GM12878 (cell line): ENCODE results near the gene UBE2E1. TPM values are rescaled to one million over a fixed set of nuclear protein-coding genes. Genes with fewer than 3 reads are reported as not detected.

Experiments used
- ATAC-seq: fragments of 200-7000 bp; cut with Tn5 transposase; 3 replicates; pipeline ENCODE4 v1.9.1; 2020; ENCODE audit warnings: mild to moderate bottlenecking, moderate library complexity
- BruUV-seq: library from RNA; stranded (reverse); fragments of 400-500 nt; replicated peaks from 2 replicates; lab custom pipeline; 2021; lab: Mats Ljungman, UMichigan
- CTCF ChIA-PET: fragments of 300-600 bp; sonication (Branson Sonifier 250); formaldehyde crosslinking; extraction: SDS; loops from one replicate; lab custom pipeline; 2021; ENCODE audit warnings: inconsistent platforms; lab: Yijun Ruan, JAX
- POLR2A ChIA-PET: fragments of 350-600 bp; formaldehyde crosslinking; extraction: SDS; loops from one replicate; lab custom pipeline; 2021; ENCODE audit warnings: inconsistent platforms; lab: Charles Lee
- RAD21 ChIA-PET: fragments of 300-600 bp; sonication (Branson Sonifier 250); formaldehyde crosslinking; loops from one replicate; lab custom pipeline; 2023; ENCODE audit warnings: antibody characterized with exemption; ENCODE audit not compliant: unreplicated experiment; lab: Charles Lee
- SMC1A ChIA-PET: fragments of 300-600 bp; sonication (Branson Sonifier 250); formaldehyde crosslinking; loops from one replicate; lab custom pipeline; 2023; ENCODE audit not compliant: unreplicated experiment, uncharacterized antibody; lab: Charles Lee
- DNase-seq: peaks from one replicate; pipeline ENCODE4 v3.0.0-alpha.2; 2011; ENCODE audit warnings: low read depth, low spot score
- FAIRE-seq: peaks from 3 replicates; lab custom pipeline; 2011; peaks lifted over from hg19 to GRCh38; lab: Jason Lieb, UNC
- H2AFZ ChIP-seq: 2 replicates; pipeline ENCODE4 v1.6.0; 2011; ENCODE audit warnings: low read depth, low read length, control low read depth; ENCODE audit not compliant: control insufficient read depth
- H3K27ac ChIP-seq: 2 replicates; pipeline ENCODE4 v1.5.1; 2011; ENCODE audit warnings: control low read depth; ENCODE audit not compliant: control insufficient read depth, insufficient read depth
- H3K27me3 ChIP-seq, 2 experiments: replicated peaks in 1 of 2; 2 replicates each; pipeline versions ENCODE4 v1.6.0 to v1.6.1; 2011; ENCODE audit warnings: low read length in 1 of 2; ENCODE audit not compliant: control insufficient read depth in 2 of 2, insufficient read depth in 2 of 2
- H3K36me3 ChIP-seq, 2 experiments: 2 replicates each; pipeline ENCODE4 v1.5.1; 2011; ENCODE audit warnings: low read length in 1 of 2; ENCODE audit not compliant: control insufficient read depth in 2 of 2, insufficient read depth in 2 of 2
- H3K4me1 ChIP-seq: 2 replicates; pipeline ENCODE4 v1.6.1; 2011; ENCODE audit warnings: mild to moderate bottlenecking, low read length, moderate library complexity, mixed read lengths; ENCODE audit not compliant: control insufficient read depth, insufficient read depth
- H3K4me2 ChIP-seq: 2 replicates; pipeline ENCODE4 v1.6.0; 2011; ENCODE audit warnings: control low read depth; ENCODE audit not compliant: control insufficient read depth, insufficient read depth
- H3K4me3 ChIP-seq: fragments of 200-600 bp; sonication (generic); 2 replicates; pipeline ENCODE4 v1.5.1; 2016
- H3K79me2 ChIP-seq: 2 replicates; pipeline ENCODE4 v1.6.0; 2011; ENCODE audit warnings: low read length; ENCODE audit not compliant: control insufficient read depth, insufficient read depth
- H3K9ac ChIP-seq: 2 replicates; pipeline ENCODE4 v1.8.0; 2011; ENCODE audit warnings: low read length, control low read depth, mixed read lengths; ENCODE audit not compliant: control insufficient read depth, insufficient read depth
- H3K9me3 ChIP-seq: replicated peaks from 3 replicates; pipeline ENCODE4 v1.5.1; 2011; ENCODE audit warnings: mild to moderate bottlenecking, low read length; ENCODE audit not compliant: control insufficient read depth, insufficient read depth
- H4K20me1 ChIP-seq: 2 replicates; pipeline ENCODE4 v1.6.0; 2011; ENCODE audit not compliant: control insufficient read depth, insufficient read depth
- BCL11A ChIP-seq: IDR thresholded peaks from 2 replicates; pipeline ENCODE4 v1.6.1; 2011; ENCODE audit warnings: low read depth, low read length
- NFXL1 ChIP-seq: fragments of 450-650 bp; IDR thresholded peaks from 2 replicates; pipeline ENCODE4 v1.6.1; 2017; ENCODE audit warnings: antibody characterized with exemption, mild to moderate bottlenecking, borderline replicate concordance
- NR2C1 ChIP-seq: fragments of 450-650 bp; IDR thresholded peaks from 2 replicates; pipeline ENCODE4 v1.6.1; 2017; ENCODE audit warnings: antibody characterized with exemption, mild to moderate bottlenecking, moderate library complexity
- RB1 ChIP-seq: fragments of 450-650 bp; formaldehyde crosslinking; IDR thresholded peaks from 2 replicates; pipeline ENCODE4 v1.6.1; 2017; ENCODE audit warnings: mild to moderate bottlenecking, borderline replicate concordance
- SIX5 ChIP-seq: IDR thresholded peaks from 2 replicates; pipeline ENCODE4 v1.6.1; 2011; ENCODE audit warnings: mild to moderate bottlenecking, low read depth, low read length, moderate library complexity; ENCODE audit not compliant: severe bottlenecking
- SMC3 ChIP-seq: IDR thresholded peaks from 2 replicates; pipeline ENCODE4 v1.6.1; 2011; ENCODE audit warnings: low read length, improper control_type of control experiment, borderline replicate concordance
- WGBS: methylation state at CpG from one replicate; pipeline ENCODE4 v1.1.6; 2016; ENCODE audit warnings: low lambda C conversion rate; ENCODE audit not compliant: insufficient replicate concordance, insufficient coverage; ENCODE audit errors: missing lambda C conversion rate; 5-methylcytosine and 5-hydroxymethylcytosine counted together
- in situ Hi-C: fragments of 300-500 bp; cut with MboI; formaldehyde crosslinking; loops from 9 replicates; pipeline ENCODE4 v1.14.3; 2018; ENCODE audit warnings: mixed read lengths
- intact Hi-C: fragments of 100-400 bp; cut with micrococcal nuclease; formaldehyde crosslinking; loops from one replicate; pipeline ENCODE4 v1.14.2; 2022; ENCODE audit not compliant: unreplicated experiment
- polyA plus RNA-seq, 11 experiments: library from polyadenylated mRNA; depleted of rRNA in 4 of 11; unstranded in 6 of 11; stranded (reverse) in 5 of 11; fragments of >200 nt; fragmentation: Nextera tagmentation in 4 of 11; fragmentation: Illumina TruSeq in 1 of 11; extraction: Ambion mirVana in 4 of 11; extraction: Trizol in 1 of 11; gene quantifications; 1 replicate in 1 of 11; 2 replicates in 10 of 11; pipeline versions ENCODE4 v1.2.1 to v1.2.3, GENCODE V29; 2011 to 2016; ENCODE audit warnings: inconsistent platforms in 2 of 11, missing spikeins in 2 of 11, low read depth in 1 of 11
- total RNA-seq, 4 experiments: library from RNA; depleted of rRNA in 3 of 4; stranded (reverse); fragments of >200 nt in 3 of 4; fragmentation: Illumina TruSeq in 1 of 4; extraction: Trizol in 1 of 4; gene quantifications; 2 replicates each; pipeline versions ENCODE4 v1.2.1 to v1.2.3, GENCODE V29; 2013 to 2021
- TF ChIP-seq, protein P1 (sequence below): IDR thresholded peaks from 2 replicates; pipeline ENCODE4 v1.6.1; 2011; ENCODE audit warnings: low read depth, mild to moderate bottlenecking, low read length, moderate library complexity, borderline replicate concordance; ENCODE audit errors: extremely low read depth
- TF ChIP-seq, protein P2 (sequence below): fragments of 450-650 bp; IDR thresholded peaks from 2 replicates; pipeline ENCODE4 v1.6.1; 2016; ENCODE audit warnings: mild to moderate bottlenecking, moderate library complexity, borderline replicate concordance
- TF ChIP-seq, protein P3 (sequence below), 3 experiments: IDR thresholded peaks in 2 of 3; conservative IDR thresholded peaks in 1 of 3; 2 replicates each; pipeline ENCODE4 v1.5.1; 2011; ENCODE audit warnings: low read depth in 3 of 3, low read length in 3 of 3, mild to moderate bottlenecking in 3 of 3, control low read depth in 2 of 3, moderate library complexity in 2 of 3, inconsistent platforms in 1 of 3, mixed read lengths in 1 of 3; ENCODE audit not compliant: control insufficient read depth in 2 of 3, insufficient read depth in 1 of 3; ENCODE audit errors: extremely low read depth in 1 of 3

Gene UBE2E1
- total and polyA plus RNA-seq, 10 of the 15 experiments (the other 5 are each of a cell fraction or from before 2014, with no cell fraction given), result 18.7 to 425 (median 147) TPM

DNA sequence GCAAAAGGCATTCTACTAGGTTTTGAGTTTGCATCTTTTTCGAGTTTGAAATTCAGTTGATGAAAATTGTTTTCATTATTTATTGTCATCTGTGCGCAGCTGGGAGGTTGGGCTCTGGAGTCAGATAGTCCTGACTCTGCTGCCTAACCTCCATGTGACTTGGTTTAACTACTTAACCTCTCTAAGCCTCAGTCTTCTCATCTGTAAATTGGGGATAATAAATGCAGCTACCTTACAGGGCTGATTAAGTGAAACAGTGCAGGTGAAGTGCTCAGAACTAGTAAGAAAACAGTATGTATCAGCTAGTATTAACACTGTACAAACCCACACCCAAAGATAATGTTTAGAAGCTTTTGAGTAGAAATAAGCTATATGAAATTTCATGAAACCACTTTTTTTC, 14.1 kb upstream of the UBE2E1 start:
- FAIRE-seq (no peak), ATAC-seq (no peak), DNase-seq (no peak)
- Histone ChIP-seq H3K27ac (no peak overlapping the region), H3K27me3 (peaks cover 0 to 2% of the 10 kb centered on the region in 2 experiments; a peak in 1 of 4 replicates), H3K9me3 (no peaks in the 10 kb centered on the region), H4K20me1 (no peaks in the 10 kb centered on the region), H3K79me2 (no peaks in the 10 kb centered on the region), H3K4me2 (no peak overlapping the region), H3K4me1 (no peaks in the 10 kb centered on the region), H3K4me3 (no peak overlapping the region), H3K36me3 (no peaks in the 10 kb centered on the region), H3K9ac (no peak overlapping the region), H2AFZ (no peak overlapping the region)
- ChIA-PET POLR2A (interaction anchor here (0.7 to 1.3 kb wide), 2 partner anchors 8 to 19 kb away, joined by 3 to 8 read pairs; no protein-coding TSS in a partner anchor), RAD21 (interaction anchor here (0.6 to 1.6 kb wide), 3 partner anchors 9 to 55 kb away, joined by 3 to 6 read pairs (median 6); no protein-coding TSS in a partner anchor), SMC1A (interaction anchor here (0.9 to 1.5 kb wide), 4 partner anchors 8 to 29 kb away, joined by 3 read pairs; no protein-coding TSS in a partner anchor), CTCF (interaction anchor here (0.6 kb wide), 1 partner anchor 9 kb away, joined by 3 read pairs; no protein-coding TSS in a partner anchor)
- 44% methylated on average over 2 of the region's 2 CpGs for WGBS
- BruUV-seq, result no TSS peak
- intact Hi-C loops (no loop called here), in situ Hi-C loops (no loop called here)
- no peak for TF ChIP-seq NFXL1
- TF ChIP-seq BCL11A, result no peak
- TF ChIP-seq RB1, result no peak
- TF ChIP-seq NR2C1, result no peak
- TF ChIP-seq, protein P1, sequence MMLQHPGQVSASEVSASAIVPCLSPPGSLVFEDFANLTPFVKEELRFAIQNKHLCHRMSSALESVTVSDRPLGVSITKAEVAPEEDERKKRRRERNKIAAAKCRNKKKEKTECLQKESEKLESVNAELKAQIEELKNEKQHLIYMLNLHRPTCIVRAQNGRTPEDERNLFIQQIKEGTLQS, result no peak

DNA sequence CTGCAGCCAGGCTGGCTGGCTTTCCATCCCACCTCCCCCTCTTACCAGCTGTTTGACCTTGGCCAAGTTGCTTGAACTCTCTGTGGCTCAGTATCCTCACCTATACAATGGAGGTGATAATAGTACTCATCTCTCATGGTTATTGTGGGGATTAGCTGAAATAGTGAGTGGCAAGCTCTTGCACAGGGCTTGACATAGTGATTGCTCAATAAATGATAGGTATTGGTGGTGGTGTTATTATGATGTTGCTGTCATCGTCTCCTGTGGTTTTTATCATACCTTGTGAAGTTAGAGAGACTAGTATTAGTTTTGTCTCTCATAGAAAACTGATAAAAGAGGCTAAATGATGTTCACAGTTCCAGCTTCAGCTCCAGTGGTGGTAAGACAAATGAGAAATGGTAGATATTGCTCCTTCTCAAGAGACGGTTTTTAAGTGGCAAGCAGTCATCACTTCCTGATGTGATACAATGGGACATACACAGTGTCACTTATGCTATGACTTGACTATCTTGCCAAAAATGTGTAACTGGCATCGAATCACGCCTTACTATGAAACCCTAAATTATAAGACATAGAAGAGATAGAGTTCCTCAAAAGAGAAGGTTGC, 12.1 kb upstream of the UBE2E1 start:
- in situ Hi-C loops, result no loop called here
- Histone ChIP-seq H3K4me3 (no peak overlapping the region), H3K9ac (no peak overlapping the region), H3K79me2 (no peaks in the 10 kb centered on the region), H3K4me1 (peaks cover 14% of the 10 kb centered on the region), H3K4me2 (no peak overlapping the region), H2AFZ (no peak overlapping the region), H4K20me1 (no peaks in the 10 kb centered on the region), H3K27me3 (peaks cover 0 to 2% of the 10 kb centered on the region in 2 experiments; a peak in 1 of 4 replicates), H3K36me3 (no peaks in the 10 kb centered on the region), H3K9me3 (no peaks in the 10 kb centered on the region), H3K27ac (no peak overlapping the region)
- RAD21 ChIA-PET, result no interaction called here
- no peak for ATAC-seq
- SMC1A ChIA-PET, result interaction anchor here (0.6 to 1.0 kb wide), 2 partner anchors 33 to 122 kb away, joined by 4 to 5 read pairs; no protein-coding TSS in a partner anchor
- BruUV-seq, result no TSS peak
- 72% methylated on average over 4 of the region's 4 CpGs for WGBS
- DNase-seq, result no peak
- no peak for FAIRE-seq
- intact Hi-C loops, result no loop called here
- POLR2A ChIA-PET, result no interaction called here
- CTCF ChIA-PET, result interaction anchor here (0.6 to 0.7 kb wide), 2 partner anchors 55 to 199 kb away, joined by 3 read pairs; no protein-coding TSS in a partner anchor
- TF ChIP-seq, protein P2, sequence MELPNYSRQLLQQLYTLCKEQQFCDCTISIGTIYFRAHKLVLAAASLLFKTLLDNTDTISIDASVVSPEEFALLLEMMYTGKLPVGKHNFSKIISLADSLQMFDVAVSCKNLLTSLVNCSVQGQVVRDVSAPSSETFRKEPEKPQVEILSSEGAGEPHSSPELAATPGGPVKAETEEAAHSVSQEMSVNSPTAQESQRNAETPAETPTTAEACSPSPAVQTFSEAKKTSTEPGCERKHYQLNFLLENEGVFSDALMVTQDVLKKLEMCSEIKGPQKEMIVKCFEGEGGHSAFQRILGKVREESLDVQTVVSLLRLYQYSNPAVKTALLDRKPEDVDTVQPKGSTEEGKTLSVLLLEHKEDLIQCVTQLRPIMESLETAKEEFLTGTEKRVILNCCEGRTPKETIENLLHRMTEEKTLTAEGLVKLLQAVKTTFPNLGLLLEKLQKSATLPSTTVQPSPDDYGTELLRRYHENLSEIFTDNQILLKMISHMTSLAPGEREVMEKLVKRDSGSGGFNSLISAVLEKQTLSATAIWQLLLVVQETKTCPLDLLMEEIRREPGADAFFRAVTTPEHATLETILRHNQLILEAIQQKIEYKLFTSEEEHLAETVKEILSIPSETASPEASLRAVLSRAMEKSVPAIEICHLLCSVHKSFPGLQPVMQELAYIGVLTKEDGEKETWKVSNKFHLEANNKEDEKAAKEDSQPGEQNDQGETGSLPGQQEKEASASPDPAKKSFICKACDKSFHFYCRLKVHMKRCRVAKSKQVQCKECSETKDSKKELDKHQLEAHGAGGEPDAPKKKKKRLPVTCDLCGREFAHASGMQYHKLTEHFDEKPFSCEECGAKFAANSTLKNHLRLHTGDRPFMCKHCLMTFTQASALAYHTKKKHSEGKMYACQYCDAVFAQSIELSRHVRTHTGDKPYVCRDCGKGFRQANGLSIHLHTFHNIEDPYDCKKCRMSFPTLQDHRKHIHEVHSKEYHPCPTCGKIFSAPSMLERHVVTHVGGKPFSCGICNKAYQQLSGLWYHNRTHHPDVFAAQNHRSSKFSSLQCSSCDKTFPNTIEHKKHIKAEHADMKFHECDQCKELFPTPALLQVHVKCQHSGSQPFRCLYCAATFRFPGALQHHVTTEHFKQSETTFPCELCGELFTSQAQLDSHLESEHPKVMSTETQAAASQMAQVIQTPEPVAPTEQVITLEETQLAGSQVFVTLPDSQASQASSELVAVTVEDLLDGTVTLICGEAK, result no peak
- TF ChIP-seq, protein P3, sequence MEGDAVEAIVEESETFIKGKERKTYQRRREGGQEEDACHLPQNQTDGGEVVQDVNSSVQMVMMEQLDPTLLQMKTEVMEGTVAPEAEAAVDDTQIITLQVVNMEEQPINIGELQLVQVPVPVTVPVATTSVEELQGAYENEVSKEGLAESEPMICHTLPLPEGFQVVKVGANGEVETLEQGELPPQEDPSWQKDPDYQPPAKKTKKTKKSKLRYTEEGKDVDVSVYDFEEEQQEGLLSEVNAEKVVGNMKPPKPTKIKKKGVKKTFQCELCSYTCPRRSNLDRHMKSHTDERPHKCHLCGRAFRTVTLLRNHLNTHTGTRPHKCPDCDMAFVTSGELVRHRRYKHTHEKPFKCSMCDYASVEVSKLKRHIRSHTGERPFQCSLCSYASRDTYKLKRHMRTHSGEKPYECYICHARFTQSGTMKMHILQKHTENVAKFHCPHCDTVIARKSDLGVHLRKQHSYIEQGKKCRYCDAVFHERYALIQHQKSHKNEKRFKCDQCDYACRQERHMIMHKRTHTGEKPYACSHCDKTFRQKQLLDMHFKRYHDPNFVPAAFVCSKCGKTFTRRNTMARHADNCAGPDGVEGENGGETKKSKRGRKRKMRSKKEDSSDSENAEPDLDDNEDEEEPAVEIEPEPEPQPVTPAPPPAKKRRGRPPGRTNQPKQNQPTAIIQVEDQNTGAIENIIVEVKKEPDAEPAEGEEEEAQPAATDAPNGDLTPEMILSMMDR (IDR thresholded peaks at IDR 0.05 in 2 of 3, conservative IDR thresholded peaks at IDR 0.05 in 1 of 3; ENCODE audit: control insufficient read depth in 2 of 3, extremely low read depth in 1 of 3, insufficient read depth in 1 of 3, low read depth in 3 of 3, low read length in 3 of 3), result no peak
- TF ChIP-seq SIX5, result no peak
- no peak for TF ChIP-seq SMC3
